GM19351 (cell line): ENCODE measurements around the gene RYR3.

Experiments
- ATAC-seq: cut with Tn5 transposase; IDR thresholded peaks from one replicate; pipeline ENCODE4 v1.9.1; 2021; ENCODE audit warnings: mild to moderate bottlenecking, moderate library complexity; ENCODE audit not compliant: unreplicated experiment

RYR3 gene

GRCh38 chr15:33494306-33494705 lies 183.5 kb downstream of the RYR3 start:
- ATAC-seq, result no peak

DNA sequence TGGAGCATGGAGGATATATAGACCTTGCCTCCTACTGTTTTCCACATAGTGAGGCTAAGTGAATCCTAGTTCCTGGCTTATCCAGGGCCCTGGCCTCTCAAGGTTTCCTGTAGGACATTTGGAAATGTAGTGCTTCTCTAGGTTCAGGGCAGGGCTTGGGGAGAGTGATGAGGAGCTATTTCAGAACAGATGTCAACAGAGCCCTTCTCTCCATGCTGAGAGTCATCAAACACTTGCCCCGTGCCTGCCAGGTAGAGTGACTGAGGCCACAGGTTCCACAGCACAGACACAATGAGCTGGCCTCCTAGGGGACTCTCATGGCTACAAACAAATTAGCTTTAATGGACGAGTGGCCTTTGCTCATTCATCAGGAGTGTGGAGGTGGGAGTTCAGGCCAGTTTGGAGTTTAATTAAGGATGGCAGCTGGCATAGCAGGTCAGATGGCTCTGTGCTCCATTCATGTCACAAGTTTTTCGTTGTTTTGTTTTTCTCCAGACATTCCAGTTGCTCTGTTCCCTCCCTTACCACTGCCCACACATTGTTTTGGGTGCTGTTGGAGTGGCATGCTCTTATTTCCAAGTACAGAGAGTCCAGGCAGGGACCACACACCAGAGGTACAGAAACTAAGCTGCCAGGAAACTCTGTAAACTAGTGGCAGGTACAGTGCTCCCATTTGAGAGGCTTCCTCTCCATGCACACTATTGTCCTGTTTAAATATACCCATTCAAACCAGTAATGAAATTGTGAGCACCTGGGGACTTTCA lies 189.8 kb downstream of the RYR3 start:
- ATAC-seq, result no peak

DNA sequence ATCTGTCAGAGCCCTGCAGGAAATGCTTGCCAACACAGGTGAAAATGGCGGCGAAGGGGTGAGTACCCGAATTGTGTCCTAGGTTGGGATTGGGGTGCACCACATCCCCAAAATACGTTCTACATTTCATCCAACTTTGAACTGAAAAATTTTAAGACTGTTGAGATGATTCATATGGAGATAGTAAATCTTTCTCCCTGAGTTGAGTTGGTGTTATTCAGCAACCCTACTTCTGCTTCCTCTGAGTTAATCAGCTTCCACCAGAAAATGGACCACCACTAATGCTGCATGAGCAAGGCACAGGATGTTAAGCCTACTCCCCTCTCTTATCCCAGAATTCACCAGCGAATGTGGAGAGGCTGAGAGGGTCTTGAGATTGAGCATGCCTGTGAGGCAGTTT lies 192.9 kb downstream of the RYR3 start:
- ATAC-seq, result no peak

DNA sequence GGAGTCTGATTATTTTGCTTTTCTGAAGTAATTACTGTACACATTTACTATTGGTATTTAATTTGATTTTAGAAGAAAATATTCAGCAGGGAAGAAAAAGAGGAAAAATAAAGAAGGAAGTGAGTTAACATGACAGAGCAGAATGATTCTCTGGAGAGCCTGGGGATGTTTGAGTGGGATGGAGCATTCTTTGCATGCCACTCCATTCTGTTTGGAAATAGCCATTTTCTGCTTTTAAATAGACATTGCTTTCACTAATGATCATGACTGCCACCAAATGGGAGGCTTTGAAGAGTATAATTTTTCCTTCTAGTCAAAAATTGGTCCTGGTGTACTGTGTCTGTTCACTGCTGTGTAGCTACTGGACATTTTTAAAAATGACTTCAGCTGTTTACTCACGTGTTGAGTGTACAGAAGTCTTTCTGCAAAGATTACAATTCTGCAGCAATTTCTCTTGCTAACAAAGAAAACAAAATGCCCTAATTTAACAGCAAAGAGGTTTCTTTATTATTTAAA lies 196.1 kb downstream of the RYR3 start:
- no peak for ATAC-seq

DNA sequence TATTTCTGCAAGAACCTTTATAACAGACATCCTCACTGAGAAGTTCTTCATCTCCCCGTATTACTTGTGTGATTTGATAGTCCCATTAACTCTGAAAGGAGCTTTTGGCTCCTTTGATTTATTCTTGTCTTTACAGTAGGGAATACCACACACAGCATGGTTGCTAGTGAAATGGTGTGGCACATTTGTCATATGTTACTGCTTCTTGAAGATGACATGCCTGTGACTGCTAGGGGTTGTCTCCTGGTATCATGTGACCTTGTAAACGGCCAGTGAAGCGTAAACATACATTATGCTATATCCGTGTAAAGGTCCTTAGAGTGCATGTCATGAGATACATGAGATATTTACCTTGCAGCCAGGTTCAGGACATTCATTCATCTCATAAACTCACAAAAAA lies 197.9 kb downstream of the RYR3 start:
- ATAC-seq, result no peak

DNA sequence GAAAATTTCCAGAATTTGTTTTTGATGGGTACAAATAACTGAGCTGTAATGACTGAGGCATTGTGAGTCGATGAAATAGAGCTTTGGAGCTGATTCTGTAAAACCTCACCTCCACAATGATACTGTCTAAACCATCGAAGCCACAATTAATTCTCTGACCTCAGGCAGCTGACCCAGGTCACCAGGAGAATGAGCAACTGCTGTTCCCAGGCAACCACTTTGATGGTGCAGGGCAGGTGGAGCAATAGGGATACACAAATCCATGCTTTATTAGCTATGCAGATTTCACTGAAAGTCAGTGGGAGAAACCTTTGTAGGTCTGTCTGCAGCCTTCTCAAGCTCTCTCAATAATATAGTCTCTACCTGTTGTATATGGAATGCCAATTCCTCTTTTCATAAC lies 204.4 kb downstream of the RYR3 start:
- ATAC-seq, result no peak

GRCh38 chr15:33516563-33516962 lies 205.8 kb downstream of the RYR3 start:
- no peak for ATAC-seq

DNA sequence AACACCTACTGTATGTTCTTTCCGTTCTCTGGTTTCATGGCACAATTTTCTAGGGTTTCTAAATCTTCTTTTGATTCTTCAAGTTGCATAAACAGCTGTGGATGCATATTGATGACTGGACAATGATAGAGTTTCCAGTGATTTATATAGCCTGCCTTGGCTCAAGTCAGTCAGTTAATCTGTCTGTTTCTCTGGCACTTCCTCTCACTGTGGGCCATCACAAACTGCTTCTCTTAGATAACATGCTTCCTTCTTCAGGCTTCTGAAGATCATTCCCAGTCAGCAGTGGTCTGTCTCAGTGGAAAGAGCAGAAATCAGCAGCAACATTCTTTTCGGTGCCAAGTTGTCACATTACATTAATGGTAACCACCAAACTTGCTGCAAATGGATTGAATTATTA lies 207.2 kb downstream of the RYR3 start:
- ATAC-seq, result no peak

DNA sequence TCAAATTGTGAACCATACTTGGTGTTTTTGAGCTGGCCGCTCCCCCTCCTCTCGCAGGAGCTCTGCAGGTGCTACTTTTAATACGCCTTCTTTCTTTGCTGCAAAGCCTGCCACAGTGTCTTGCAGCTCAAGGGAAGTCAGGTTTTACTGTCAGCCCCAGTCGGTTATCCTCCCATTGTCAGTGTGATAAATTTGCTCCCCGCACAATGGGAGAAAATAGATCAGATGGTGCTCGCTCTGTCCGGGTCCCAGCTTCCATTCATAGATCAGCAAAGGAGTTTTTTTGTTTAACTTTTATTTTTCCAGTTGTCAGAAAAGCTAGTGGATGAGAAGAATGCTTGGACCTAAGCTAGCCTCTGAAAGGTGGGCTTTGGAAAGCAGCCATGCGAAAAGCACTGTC lies 207.7 kb downstream of the RYR3 start:
- ATAC-seq, result no peak

DNA sequence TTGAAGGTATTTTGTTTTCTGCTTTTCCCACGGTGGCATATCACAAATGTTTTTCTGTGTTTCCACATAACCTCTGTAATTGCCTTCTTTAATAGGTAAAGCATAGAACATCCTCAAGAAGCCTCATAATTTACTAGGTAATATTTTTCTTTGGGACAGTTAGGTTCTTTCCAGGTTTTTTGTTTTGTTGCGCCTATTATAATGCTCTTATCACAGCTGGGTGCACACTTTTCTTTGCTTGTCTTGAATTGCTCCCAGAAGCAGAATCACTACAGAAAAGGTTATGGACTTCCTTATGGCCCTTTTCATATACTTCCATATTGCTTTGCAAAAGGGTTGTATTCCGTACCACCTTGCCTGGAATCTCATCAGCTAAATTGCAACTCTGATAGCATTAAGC lies 213.5 kb downstream of the RYR3 start:
- ATAC-seq, result no peak

DNA sequence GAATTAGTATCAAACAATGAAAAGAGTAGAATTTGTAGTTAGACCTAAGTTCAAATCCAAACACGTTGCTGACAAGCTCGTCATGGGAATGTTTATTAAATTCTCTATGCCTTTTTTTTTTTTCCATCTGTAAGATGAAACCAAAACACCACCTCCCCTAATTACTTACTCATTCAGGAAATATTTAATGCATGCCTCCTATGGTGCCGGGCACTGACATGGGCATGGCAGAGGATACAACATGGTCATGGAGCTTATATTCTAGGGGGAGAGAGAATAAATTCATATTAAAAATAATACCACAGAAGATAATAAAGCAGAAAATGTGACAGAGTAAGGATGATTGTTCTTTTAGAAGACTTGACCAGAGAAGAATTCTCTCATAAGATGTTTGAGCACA lies 215.8 kb downstream of the RYR3 start:
- ATAC-seq, result no peak

DNA sequence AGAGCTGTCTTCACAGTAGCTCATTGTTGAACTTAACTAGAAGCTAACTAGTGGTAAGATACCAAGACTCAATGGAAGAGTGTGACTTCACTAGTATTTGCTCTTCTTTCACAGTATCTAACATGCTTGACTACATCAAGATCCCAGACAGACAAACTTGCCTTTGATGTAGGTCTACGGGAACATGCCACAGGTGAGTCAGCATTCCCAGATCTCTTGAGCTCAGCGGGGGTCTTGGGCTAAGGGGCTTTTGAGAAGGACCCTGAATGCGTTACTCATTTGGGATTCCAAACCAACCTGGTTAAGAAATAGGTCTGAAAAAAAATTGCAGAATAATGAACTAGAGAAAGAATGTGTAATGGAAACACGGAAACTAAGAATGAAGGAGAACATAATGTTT lies 222.4 kb downstream of the RYR3 start:
- ATAC-seq, result no peak

GRCh38 chr15:33534642-33535041 lies 223.9 kb downstream of the RYR3 start:
- ATAC-seq, result no peak

DNA sequence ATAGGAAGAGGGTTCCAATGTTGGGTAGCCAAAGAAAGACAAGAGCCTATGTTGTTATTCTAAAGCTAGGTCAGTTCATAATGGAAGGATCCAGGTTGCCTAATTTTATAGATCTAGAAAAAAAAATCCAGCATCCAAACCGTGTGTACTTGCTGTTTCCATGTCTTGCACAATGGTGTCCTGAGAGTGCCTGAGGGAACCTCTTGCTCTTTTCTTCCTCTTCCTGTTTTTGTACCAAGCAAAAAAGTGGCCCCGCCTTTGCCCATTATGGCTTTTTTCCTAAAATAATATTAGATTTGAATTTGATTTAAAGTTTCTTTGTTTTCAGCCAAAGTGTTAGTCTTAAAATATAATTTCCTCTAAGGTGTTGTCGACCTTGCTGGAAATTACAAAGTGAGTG lies 224.4 kb downstream of the RYR3 start:
- no peak for ATAC-seq

DNA sequence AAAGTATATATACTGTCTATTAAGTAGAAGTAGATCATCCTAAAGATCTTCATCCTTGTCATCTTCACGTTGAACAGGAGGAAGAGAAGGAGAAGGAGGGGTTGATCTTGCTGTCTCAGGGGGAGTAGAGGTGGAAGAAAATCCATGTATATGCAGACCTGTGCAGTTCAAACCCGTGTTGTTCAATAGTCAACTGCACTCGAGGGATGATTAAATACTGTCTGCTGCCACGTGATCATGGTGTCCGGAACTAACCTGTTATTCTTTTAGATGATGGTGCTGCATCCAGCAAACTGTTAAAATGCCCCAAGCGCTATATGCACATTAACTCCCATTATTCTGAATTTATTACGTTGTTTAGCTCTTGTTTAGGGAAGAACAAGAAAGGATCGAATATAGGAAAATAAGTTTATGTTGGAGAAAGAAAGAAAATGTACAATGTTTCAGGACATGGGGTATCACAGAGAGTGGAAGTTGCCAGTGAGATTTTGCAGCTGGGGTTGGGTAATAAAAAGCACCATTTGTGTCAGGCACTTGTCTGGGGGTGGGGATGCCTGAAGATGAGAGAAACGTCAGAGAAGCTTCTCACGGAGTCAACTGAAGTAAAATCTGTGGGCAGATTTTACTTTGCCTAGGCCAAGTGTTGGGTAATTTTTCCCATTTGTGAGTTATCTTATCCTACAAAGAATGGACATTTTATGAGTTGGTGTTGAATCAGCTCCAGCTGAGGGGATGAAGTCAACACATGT lies 229.2 kb downstream of the RYR3 start:
- ATAC-seq, result no peak

DNA sequence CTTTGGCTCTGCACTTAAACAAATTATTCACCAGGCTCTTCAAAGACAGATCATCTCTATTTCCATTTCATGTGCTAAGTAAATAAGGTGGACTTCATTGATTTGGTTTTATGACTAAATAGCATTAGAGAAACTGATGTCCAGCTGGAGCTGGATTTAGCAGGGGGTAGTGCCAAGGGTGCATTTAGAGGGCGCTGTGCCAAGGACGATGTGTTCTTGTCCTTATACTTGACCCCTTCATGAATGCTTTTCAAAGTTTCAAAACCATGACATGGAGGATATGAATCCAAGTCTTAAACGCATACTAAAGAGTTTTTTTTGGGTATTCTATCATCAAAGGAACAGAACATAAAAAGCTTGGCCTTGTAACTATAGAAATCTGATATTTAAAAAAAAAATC lies 233.2 kb downstream of the RYR3 start:
- ATAC-seq, result no peak

- ATAC-seq, result no peak
Measured at GRCh38 chr15:33545866-33546265, 235.1 kb downstream of the RYR3 start.

DNA sequence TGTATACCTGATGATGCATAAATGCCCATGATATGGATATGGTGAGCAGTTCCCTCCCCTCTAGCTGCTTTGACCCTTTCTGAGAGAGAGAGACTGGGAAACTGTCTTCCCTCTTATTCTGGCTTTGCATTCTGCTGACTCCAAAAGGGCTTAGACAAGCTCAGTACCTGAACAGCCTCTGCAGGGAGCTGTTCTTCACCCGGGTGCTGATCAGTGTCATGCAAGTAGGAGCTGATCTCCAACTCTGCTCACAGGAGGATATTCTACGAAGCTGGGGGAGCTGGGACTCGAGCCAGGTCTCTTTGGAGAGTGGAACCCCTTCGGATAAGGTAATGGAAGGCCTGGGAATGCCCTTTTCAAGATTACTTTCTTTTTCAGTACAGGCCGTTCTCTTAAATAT lies 237.1 kb downstream of the RYR3 start:
- no peak for ATAC-seq

- ATAC-seq, result no peak
Measured at GRCh38 chr15:33551860-33552259, 241.1 kb downstream of the RYR3 start.

- no peak for ATAC-seq
Measured at GRCh38 chr15:33553157-33553556, 242.4 kb downstream of the RYR3 start.

DNA sequence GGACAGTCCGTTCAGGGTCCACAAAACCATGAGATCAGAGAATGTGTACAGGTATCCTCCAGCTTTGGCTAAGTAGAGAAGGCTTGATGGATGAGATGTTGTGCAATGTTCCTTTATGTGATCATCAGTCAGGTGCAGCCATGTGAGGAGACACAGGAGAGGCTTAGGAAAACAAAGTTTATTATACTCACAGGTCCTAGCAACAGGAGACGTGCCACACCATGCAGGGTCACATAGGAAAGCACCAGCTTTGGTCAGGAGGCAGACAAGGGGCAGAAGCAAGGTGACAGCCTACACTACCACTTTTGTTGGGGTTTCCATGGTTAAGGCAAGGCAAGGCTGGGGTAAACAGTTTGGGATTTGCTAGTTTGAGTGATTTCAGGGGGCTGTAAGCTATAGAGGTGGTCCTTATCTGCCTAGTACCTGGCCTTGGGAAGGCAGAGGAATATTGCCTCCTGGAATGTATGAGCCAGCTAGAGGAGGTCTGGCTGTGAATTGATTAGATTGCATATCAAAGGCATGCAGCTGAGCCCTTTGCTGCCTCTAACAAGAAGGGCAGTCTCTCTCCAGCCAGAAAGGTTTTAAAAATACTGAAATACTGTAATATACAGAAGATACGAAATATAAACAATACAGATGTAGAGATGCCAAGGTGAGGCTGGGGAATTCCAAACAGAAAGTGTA lies 248.6 kb downstream of the RYR3 start:
- no peak for ATAC-seq

GRCh38 chr15:33561407-33561806 lies 250.6 kb downstream of the RYR3 start:
- ATAC-seq, result no peak
